ENCODE data around the gene THAP4.

- TF ChIP-seq CTCF (optimal IDR thresholded peaks at IDR 0.05 in 1 of 3, IDR thresholded peaks at IDR 0.05 in 1 of 3, conservative IDR thresholded peaks at IDR 0.05 in 1 of 3; ENCODE audit: extremely low read depth in 1 of 3, insufficient read depth in 2 of 3, low read length in 3 of 3) (no peak), EZH2 (IDR thresholded peaks at IDR 0.05; ENCODE audit: low read length) (no peak)
Observed at GRCh38 chr2:241569831-241570281, 67.1 kb downstream of the THAP4 start.

All from keratinocyte (primary cell).